K562 (cell line): ENCODE measurements around the gene IDNK. TPM values are rescaled to one million over a fixed set of nuclear protein-coding genes. Genes with fewer than 3 reads are reported as not detected.

Experiments used
- ARID2 ChIP-seq: fragments of 450-650 bp; IDR thresholded peaks from 2 replicates; pipeline ENCODE4 v1.6.1; 2017; ENCODE audit warnings: antibody characterized with exemption, mild to moderate bottlenecking
- CEBPB ChIP-seq: fragments of 450-650 bp; IDR thresholded peaks from 2 replicates; pipeline ENCODE4 v1.6.1; 2016; ENCODE audit warnings: missing genetic modification characterization, missing compliant biosample characterization
- CTCF ChIP-seq, 3 experiments: IDR thresholded peaks in 2 of 3; conservative IDR thresholded peaks in 1 of 3; 2 replicates each; pipeline ENCODE4 v1.5.1; 2011 to 2012; ENCODE audit warnings: low read length in 3 of 3, mild to moderate bottlenecking in 3 of 3, control low read depth in 2 of 3, improper control_type of control experiment in 1 of 3, inconsistent platforms in 1 of 3, low read depth in 1 of 3, mixed read lengths in 1 of 3, moderate library complexity in 1 of 3; ENCODE audit not compliant: insufficient read depth in 2 of 3
- FOXP4 ChIP-seq: sonication (generic); formaldehyde crosslinking; IDR thresholded peaks from 2 replicates; pipeline ENCODE4 v1.8.0; 2022; ENCODE audit warnings: mild to moderate bottlenecking, missing genetic modification reagents, borderline replicate concordance
- MEF2D ChIP-seq: conservative IDR thresholded peaks from 2 replicates; pipeline ENCODE4 v1.6.1; 2016; ENCODE audit warnings: low read depth, missing genetic modification characterization, missing compliant biosample characterization
- MIER1 ChIP-seq: fragments of 450-650 bp; IDR thresholded peaks from 2 replicates; pipeline ENCODE4 v1.6.1; 2016; ENCODE audit warnings: antibody characterized with exemption, mild to moderate bottlenecking, low read depth
- RBBP5 ChIP-seq: fragments of 200-600 bp; sonication (generic); IDR thresholded peaks from 2 replicates; pipeline ENCODE4 v1.6.1; 2012; ENCODE audit warnings: borderline replicate concordance, mild to moderate bottlenecking, low read length, control low read depth, inconsistent platforms; ENCODE audit not compliant: insufficient read depth, poor library complexity, severe bottlenecking
- RFX7 ChIP-seq: fragments of 250-450 bp; sonication (Bioruptor Pico); IDR thresholded peaks from 2 replicates; pipeline ENCODE4 v1.5.1; 2021; ENCODE audit warnings: mild to moderate bottlenecking
- ZKSCAN8 ChIP-seq: fragments of 200-800 bp; sonication (Bioruptor generic); IDR thresholded peaks from 2 replicates; pipeline ENCODE4 v1.6.1; 2016; ENCODE audit warnings: missing genetic modification characterization, missing compliant biosample characterization
- ZNF740 ChIP-seq, 3 experiments: fragments of 200-800 bp in 1 of 3; sonication (Bioruptor generic) in 1 of 3; sonication (generic) in 1 of 3; formaldehyde crosslinking in 1 of 3; IDR thresholded peaks; 2 replicates each; pipeline versions ENCODE4 v1.6.1 to v1.8.0; 2016 to 2022; ENCODE audit warnings: mild to moderate bottlenecking in 2 of 3, missing compliant biosample characterization in 2 of 3, missing genetic modification characterization in 2 of 3, missing genetic modification reagents in 1 of 3
- polyA plus RNA-seq, 8 experiments: library from polyadenylated mRNA; depleted of rRNA in 4 of 8; stranded (reverse) in 5 of 8; unstranded in 3 of 8; fragments of >200 nt; fragmentation: Nextera tagmentation in 2 of 8; fragmentation: Illumina TruSeq in 1 of 8; extraction: Ambion mirVana in 2 of 8; extraction: Trizol in 1 of 8; gene quantifications; 2 replicates each; pipeline versions ENCODE4 v1.2.1 to v1.2.3, GENCODE V29; 2011 to 2014; ENCODE audit warnings: inconsistent platforms in 1 of 8, missing spikeins in 1 of 8
- total RNA-seq, 7 experiments: library from RNA; depleted of rRNA in 6 of 7; stranded (reverse); fragments of >200 nt in 6 of 7; fragmentation: Illumina TruSeq in 2 of 7; extraction: Trizol in 2 of 7; gene quantifications; 2 replicates each; pipeline versions ENCODE4 v1.2.1 to v1.2.3, GENCODE V29; 2011 to 2021; ENCODE audit warnings: low replicate concordance in 1 of 7
- TF ChIP-seq, protein P1 (sequence below): fragments of 250-450 bp; sonication (Bioruptor Pico); IDR thresholded peaks from 2 replicates; pipeline ENCODE4 v1.4.0; 2020
- TF ChIP-seq, protein P2 (sequence below): fragments of 450-650 bp; conservative IDR thresholded peaks from 2 replicates; pipeline ENCODE4 v1.6.1; 2016; ENCODE audit warnings: missing genetic modification characterization, low read depth, mild to moderate bottlenecking, control low read depth, missing compliant biosample characterization
- TF ChIP-seq, protein P3 (sequence below): fragments of 250-450 bp; sonication (Bioruptor Pico); IDR thresholded peaks from 2 replicates; pipeline ENCODE4 v1.8.0; 2021; ENCODE audit warnings: moderate library complexity, mild to moderate bottlenecking, inconsistent platforms

The IDNK gene
- total and polyA plus RNA-seq, 9 of the 15 experiments (the other 6 are each of a cell fraction or from before 2014, with no cell fraction given): 0.41 to 1.1 (median 0.55) TPM

GRCh38 chr9:83633676-83634075 is 10.7 kb downstream of the IDNK start (continued):
- TF ChIP-seq CTCF (IDR thresholded peaks at IDR 0.05 in 2 of 3, conservative IDR thresholded peaks at IDR 0.05 in 1 of 3; ENCODE audit: insufficient read depth in 2 of 3, low read depth in 1 of 3, low read length in 3 of 3): no peak
- TF ChIP-seq RBBP5: no peak
- no peak for TF ChIP-seq FOXP4 (CRISPR knock-in tag)
- no peak for TF ChIP-seq MEF2D (tag)
- no peak for TF ChIP-seq MIER1
- TF ChIP-seq, protein P1, sequence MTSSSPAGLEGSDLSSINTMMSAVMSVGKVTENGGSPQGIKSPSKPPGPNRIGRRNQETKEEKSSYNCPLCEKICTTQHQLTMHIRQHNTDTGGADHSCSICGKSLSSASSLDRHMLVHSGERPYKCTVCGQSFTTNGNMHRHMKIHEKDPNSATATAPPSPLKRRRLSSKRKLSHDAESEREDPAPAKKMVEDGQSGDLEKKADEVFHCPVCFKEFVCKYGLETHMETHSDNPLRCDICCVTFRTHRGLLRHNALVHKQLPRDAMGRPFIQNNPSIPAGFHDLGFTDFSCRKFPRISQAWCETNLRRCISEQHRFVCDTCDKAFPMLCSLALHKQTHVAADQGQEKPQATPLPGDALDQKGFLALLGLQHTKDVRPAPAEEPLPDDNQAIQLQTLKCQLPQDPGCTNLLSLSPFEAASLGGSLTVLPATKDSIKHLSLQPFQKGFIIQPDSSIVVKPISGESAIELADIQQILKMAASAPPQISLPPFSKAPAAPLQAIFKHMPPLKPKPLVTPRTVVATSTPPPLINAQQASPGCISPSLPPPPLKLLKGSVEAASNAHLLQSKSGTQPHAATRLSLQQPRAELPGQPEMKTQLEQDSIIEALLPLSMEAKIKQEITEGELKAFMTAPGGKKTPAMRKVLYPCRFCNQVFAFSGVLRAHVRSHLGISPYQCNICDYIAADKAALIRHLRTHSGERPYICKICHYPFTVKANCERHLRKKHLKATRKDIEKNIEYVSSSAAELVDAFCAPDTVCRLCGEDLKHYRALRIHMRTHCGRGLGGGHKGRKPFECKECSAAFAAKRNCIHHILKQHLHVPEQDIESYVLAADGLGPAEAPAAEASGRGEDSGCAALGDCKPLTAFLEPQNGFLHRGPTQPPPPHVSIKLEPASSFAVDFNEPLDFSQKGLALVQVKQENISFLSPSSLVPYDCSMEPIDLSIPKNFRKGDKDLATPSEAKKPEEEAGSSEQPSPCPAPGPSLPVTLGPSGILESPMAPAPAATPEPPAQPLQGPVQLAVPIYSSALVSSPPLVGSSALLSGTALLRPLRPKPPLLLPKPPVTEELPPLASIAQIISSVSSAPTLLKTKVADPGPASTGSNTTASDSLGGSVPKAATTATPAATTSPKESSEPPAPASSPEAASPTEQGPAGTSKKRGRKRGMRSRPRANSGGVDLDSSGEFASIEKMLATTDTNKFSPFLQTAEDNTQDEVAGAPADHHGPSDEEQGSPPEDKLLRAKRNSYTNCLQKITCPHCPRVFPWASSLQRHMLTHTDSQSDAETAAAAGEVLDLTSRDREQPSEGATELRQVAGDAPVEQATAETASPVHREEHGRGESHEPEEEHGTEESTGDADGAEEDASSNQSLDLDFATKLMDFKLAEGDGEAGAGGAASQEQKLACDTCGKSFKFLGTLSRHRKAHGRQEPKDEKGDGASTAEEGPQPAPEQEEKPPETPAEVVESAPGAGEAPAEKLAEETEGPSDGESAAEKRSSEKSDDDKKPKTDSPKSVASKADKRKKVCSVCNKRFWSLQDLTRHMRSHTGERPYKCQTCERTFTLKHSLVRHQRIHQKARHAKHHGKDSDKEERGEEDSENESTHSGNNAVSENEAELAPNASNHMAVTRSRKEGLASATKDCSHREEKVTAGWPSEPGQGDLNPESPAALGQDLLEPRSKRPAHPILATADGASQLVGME (CRISPR knock-in tag): no peak
- TF ChIP-seq CEBPB (tag): no peak
- no peak for TF ChIP-seq ZNF740 (CRISPR knock-in tag; IDR thresholded peaks at IDR 0.05)
- TF ChIP-seq ZNF740 (tag; IDR thresholded peaks at IDR 0.05): no peak
- no peak for TF ChIP-seq ARID2
- no peak for TF ChIP-seq ZKSCAN8 (CRISPR knock-in tag)
- TF ChIP-seq, protein P2, sequence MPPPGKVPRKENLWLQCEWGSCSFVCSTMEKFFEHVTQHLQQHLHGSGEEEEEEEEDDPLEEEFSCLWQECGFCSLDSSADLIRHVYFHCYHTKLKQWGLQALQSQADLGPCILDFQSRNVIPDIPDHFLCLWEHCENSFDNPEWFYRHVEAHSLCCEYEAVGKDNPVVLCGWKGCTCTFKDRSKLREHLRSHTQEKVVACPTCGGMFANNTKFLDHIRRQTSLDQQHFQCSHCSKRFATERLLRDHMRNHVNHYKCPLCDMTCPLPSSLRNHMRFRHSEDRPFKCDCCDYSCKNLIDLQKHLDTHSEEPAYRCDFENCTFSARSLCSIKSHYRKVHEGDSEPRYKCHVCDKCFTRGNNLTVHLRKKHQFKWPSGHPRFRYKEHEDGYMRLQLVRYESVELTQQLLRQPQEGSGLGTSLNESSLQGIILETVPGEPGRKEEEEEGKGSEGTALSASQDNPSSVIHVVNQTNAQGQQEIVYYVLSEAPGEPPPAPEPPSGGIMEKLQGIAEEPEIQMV: no peak
- TF ChIP-seq, protein P3, sequence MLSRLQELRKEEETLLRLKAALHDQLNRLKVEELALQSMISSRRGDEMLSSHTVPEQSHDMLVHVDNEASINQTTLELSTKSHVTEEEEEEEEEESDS (CRISPR knock-in tag): no peak
- no peak for TF ChIP-seq RFX7 (CRISPR knock-in tag)
